Right cardiac atrium (tissue), 5 donors: ENCODE measurements around the gene TAS2R19. TPM values are rescaled to one million over a fixed set of nuclear protein-coding genes. Genes with fewer than 3 reads are reported as not detected.

Experiments
- ATAC-seq, 2 donors: fragments of 200-7000 bp; cut with Tn5 transposase; one replicate each; pipeline versions ENCODE4 v1.8.0 to v1.9.1; 2020; ENCODE audit warnings: moderate library complexity in 2 of 2, mild to moderate bottlenecking in 1 of 2
- DNase-seq, 3 donors: peaks; one replicate each; pipeline ENCODE4 v3.0.0-alpha.2; 2020
- H3K27ac ChIP-seq: one replicate; pipeline ENCODE4 v1.5.1; 2013; ENCODE audit warnings: mild to moderate bottlenecking, low read length, control low read depth, moderate library complexity
- H3K27me3 ChIP-seq: one replicate; pipeline ENCODE4 v1.6.1; 2013; ENCODE audit not compliant: control insufficient read depth, insufficient read depth
- H3K4me1 ChIP-seq: one replicate; pipeline ENCODE4 v1.6.1; 2013; ENCODE audit warnings: low read length; ENCODE audit not compliant: control insufficient read depth, insufficient read depth
- H3K4me3 ChIP-seq: one replicate; pipeline ENCODE4 v1.5.1; 2013; ENCODE audit warnings: low read length, control low read depth
- H3K9me3 ChIP-seq: one replicate; pipeline ENCODE4 v1.6.1; 2013; ENCODE audit warnings: low read length; ENCODE audit not compliant: control insufficient read depth
- WGBS: extraction: QIAGEN DNeasy Blood & Tissue Kit; methylation state at CpG from one replicate; pipeline ENCODE4 v1.1.7; 2013; 5-methylcytosine and 5-hydroxymethylcytosine counted together
- intact Hi-C, 4 donors: fragments of 100-400 bp; cut with DNase I; formaldehyde crosslinking; loops; one replicate each; pipeline versions ENCODE4 v1.11.0 to v1.14.0; 2022 to 2023
- polyA plus RNA-seq: library from polyadenylated mRNA; stranded (reverse); fragments of 200-250 nt; gene quantifications from one replicate; pipeline ENCODE4 v1.2.3, GENCODE V29; 2013
- total RNA-seq, 4 donors: library from RNA; stranded (reverse); fragmentation: NEBNext Ultra II Directional; extraction: Animal tissue kit (Norgen Biotek cat#: 25700); gene quantifications; one replicate each; pipeline ENCODE4 v1.2.1, GENCODE V29; 2021
- donor health status: healthy with polysubstance abuse.
- donor health status: DM: no; HTN: yes; CAD: no.
- donor health status: DM: no; HTN: no; CAD: no.
- donor health status: DM: no; HTN: yes; CAD: no; lungs with severe emphysema.
- donor health status: DM: yes; HTN: yes; CAD: no.

The TAS2R19 gene
- total and polyA plus RNA-seq, 5 donors = 0.57 to 2.9 (median 0.85) TPM

DNA sequence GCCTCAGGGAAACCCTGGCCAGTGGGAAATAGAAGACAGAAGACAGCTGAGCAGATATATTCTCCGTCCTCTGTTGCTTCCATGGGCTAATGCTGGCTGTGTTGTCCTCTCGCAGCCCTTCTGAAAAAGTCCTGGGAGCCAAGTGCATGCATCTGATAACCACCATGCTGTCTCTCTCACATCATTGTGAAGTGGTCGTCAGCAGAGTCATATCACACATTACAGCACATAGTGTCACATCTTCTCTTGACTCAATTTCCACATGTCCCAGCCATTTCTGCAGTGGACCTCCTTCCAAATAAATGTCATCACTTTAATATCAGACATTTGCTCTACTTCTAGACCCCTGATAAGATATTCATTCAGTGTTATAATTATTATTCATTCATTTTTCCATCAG is 28.1 kb downstream of the TAS2R19 start:
- Histone ChIP-seq H3K4me3 (no peak overlapping the region), H3K27ac (peak overlapping the region; percentile 28), H3K9me3 (no peaks in the 10 kb centered on the region), H3K4me1 (peaks cover 7% of the 10 kb centered on the region), H3K27me3 (no peaks in the 10 kb centered on the region)
- ATAC-seq = peak; percentile 41 to 61
- intact Hi-C loops = no loop called here
- no peak for DNase-seq
- 57% methylated on average over 3 of the region's 3 CpGs for WGBS

DNA sequence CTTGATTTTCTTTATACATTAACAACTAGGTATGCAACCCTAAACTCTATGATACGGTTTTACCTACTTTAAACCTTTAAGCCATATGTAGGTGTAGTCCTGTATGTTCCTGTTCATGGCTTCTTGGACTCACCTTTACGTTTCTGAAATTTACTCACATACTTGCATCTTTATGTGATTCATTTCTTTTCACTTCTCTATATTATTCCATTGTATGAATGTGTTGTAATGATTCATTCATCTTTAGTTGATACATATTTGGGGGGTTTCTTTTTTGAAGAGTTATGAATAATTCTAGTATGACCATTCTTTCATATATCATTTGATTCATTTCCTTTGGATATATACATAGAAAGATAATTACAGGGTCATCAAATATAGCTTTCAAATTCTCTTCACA is 33.3 kb downstream of the TAS2R19 start:
- ATAC-seq (no peak), DNase-seq (no peak)
- Histone ChIP-seq H3K9me3 (no peaks in the 10 kb centered on the region), H3K4me3 (no peak overlapping the region), H3K27ac (no peak overlapping the region), H3K4me1 (peaks cover 5% of the 10 kb centered on the region), H3K27me3 (no peaks in the 10 kb centered on the region)
- 98% methylated on average over 2 of the region's 2 CpGs for WGBS
- intact Hi-C loops = no loop called here

DNA sequence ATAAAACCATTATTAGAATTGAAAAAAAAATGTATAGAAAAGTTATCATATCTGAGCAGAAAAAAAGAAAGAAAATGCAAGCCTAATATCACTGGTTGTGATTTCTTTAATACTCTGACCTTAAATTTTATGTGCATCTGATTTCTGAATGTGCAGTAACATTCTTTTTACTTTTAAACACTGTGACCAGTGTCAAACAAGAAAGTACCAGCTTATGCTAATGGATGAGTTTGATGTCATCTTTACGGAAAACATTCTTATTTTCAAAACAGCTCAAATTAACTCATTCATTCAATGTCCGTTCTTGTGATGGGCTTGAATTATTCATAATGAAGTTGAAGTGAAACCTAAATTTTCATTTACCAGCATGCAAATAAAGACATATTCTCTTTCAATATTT is 35.6 kb downstream of the TAS2R19 start, which contains the start of gene TAS2R50:
Gene TAS2R50, minus strand, starts transcription at position 101 of the 400 bp plus-strand sequence. Its CDS starts 52 bp downstream, at position 49.
- Histone ChIP-seq H3K4me1 (peaks cover 2% of the 10 kb centered on the region), H3K27ac (no peak within 1 kb of the TSS), H3K4me3 (no peak within 1 kb of the TSS), H3K27me3 (no peaks in the 10 kb centered on the region), H3K9me3 (no peaks in the 10 kb centered on the region)
- intact Hi-C loops = no loop called here
- WGBS = 48% methylated on average over 2 of the region's 2 CpGs
- DNase-seq (no peak), ATAC-seq (no peak)

DNA sequence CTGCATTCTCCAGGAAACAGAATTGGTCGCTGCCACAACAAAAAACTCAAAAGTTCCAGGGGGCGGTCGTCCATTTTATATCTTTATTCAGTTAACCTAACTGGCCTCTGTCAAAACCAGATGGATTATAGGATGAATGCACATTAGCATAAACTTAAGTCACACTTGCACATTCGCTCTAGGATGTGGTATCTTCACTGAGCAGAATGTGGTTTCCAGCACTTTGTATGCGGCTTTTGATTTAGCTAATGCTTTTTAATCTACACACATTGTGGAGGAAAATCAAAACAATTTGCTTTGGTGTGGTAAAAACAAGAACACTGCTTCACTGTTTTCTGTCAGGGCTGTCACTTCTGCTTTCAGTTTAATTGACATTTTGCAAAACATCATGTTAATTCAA is 40.2 kb downstream of the TAS2R19 start:
- no peaks in the 10 kb centered on the region for H3K9me3 ChIP-seq
- intact Hi-C loops = no loop called here
- no peak overlapping the region for H3K4me3 ChIP-seq
- no peak overlapping the region for H3K27ac ChIP-seq
- ATAC-seq (no peak), DNase-seq (no peak)
- H3K27me3 ChIP-seq = no peaks in the 10 kb centered on the region
- no peaks in the 10 kb centered on the region for H3K4me1 ChIP-seq
- WGBS = 89% methylated on average over 5 of the region's 5 CpGs

DNA sequence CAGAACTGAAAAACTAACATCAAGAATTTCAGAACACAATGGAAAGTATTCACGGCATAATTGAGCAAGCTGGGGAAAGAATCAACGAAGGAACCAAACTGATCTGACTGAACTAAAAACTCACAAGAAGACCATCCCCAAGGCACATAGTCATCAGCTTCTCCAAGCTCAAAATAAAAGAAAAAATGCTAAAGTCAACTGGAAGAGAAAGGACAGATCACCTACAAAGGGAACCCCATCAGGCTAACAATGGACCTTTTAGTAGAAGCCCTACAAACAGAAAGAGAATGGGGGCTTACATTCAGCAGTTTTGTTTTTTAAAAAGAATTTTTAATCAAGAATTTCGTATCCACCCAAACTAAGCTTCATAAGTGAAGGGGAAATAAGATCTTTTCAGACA is 47.5 kb downstream of the TAS2R19 start:
- 90% methylated on average over 3 of the region's 3 CpGs for WGBS
- no peak overlapping the region for H3K27ac ChIP-seq
- no peaks in the 10 kb centered on the region for H3K9me3 ChIP-seq
- no peaks in the 10 kb centered on the region for H3K27me3 ChIP-seq
- intact Hi-C loops = no loop called here
- no peak for DNase-seq
- H3K4me3 ChIP-seq = no peak overlapping the region
- H3K4me1 ChIP-seq = no peaks in the 10 kb centered on the region
- ATAC-seq = no peak

Other genes starting within 250 kb of the TAS2R19 start
- gene TAS2R7, start 220.0 kb downstream of the TAS2R19 start, total RNA-seq = not detected
- gene TAS2R7, start 220.0 kb downstream of the TAS2R19 start, polyA plus RNA-seq = 0.07 TPM
- not detected for gene TAS2R8, start 215.3 kb downstream of the TAS2R19 start, total RNA-seq
- not detected for gene TAS2R8, start 215.3 kb downstream of the TAS2R19 start, polyA plus RNA-seq
- gene TAS2R9, start 212.5 kb downstream of the TAS2R19 start, total RNA-seq = not detected
- not detected for gene TAS2R9, start 212.5 kb downstream of the TAS2R19 start, polyA plus RNA-seq
- under 1 TPM in 3 of 4 donors, not detected in 1; 0.23 to 0.56 (median 0.31) TPM for gene TAS2R10, start 196.3 kb downstream of the TAS2R19 start, total RNA-seq
- gene TAS2R10, start 196.3 kb downstream of the TAS2R19 start, polyA plus RNA-seq = not detected
- 1 to 10 TPM in 2 of 4 donors, under 1 TPM in 2; 0.50 to 2.1 (median 1.0) TPM for gene PRR4, start 173.1 kb downstream of the TAS2R19 start, total RNA-seq
- gene PRR4, start 173.1 kb downstream of the TAS2R19 start, polyA plus RNA-seq = 2.4 TPM
- gene PRH1, start 138.4 kb downstream of the TAS2R19 start, total RNA-seq = 10 to 100 TPM in 2 of 4 donors, 1 to 10 TPM in 2; 4.6 to 14.5 (median 8.9) TPM
- gene PRH1, start 138.4 kb downstream of the TAS2R19 start, polyA plus RNA-seq = 1.8 TPM
- gene TAS2R13, start 113.1 kb downstream of the TAS2R19 start, total RNA-seq = 1 to 10 TPM in 1 of 4 donors, under 1 TPM in 3; 0.23 to 1.8 (median 0.42) TPM
- 0.25 TPM for gene TAS2R13, start 113.1 kb downstream of the TAS2R19 start, polyA plus RNA-seq
- gene PRH2, start 93.4 kb downstream of the TAS2R19 start, total RNA-seq = under 1 TPM in 1 of 4 donors, not detected in 3; 0.53 TPM
- gene PRH2, start 93.4 kb downstream of the TAS2R19 start, polyA plus RNA-seq = not detected
- gene TAS2R14, start 83.4 kb downstream of the TAS2R19 start, total RNA-seq = 1 to 10 TPM in 2 of 4 donors, under 1 TPM in 2; 0.60 to 1.5 (median 1.1) TPM
- 1.1 TPM for gene TAS2R14, start 83.4 kb downstream of the TAS2R19 start, polyA plus RNA-seq
- gene TAS2R50, start 35.7 kb downstream of the TAS2R19 start, total RNA-seq = 1 to 10 TPM in 1 of 4 donors, under 1 TPM in 3; 0.56 to 1.1 (median 0.74) TPM
- 0.09 TPM for gene TAS2R50, start 35.7 kb downstream of the TAS2R19 start, polyA plus RNA-seq
- gene TAS2R20, start 24.3 kb downstream of the TAS2R19 start, total RNA-seq = 1 to 10 TPM in 2 of 4 donors, under 1 TPM in 2; 0.54 to 1.4 (median 0.95) TPM
- 0.27 TPM for gene TAS2R20, start 24.3 kb downstream of the TAS2R19 start, polyA plus RNA-seq
- gene TAS2R31, start 8.8 kb upstream of the TAS2R19 start, total RNA-seq = 1 to 10 TPM; 1.0 to 2.0 (median 1.4) TPM
- gene TAS2R31, start 8.8 kb upstream of the TAS2R19 start, polyA plus RNA-seq = 0.54 TPM
- gene TAS2R46, start 39.7 kb upstream of the TAS2R19 start, total RNA-seq = under 1 TPM in 3 of 4 donors, not detected in 1; 0.26 to 0.71 (median 0.53) TPM
- gene TAS2R46, start 39.7 kb upstream of the TAS2R19 start, polyA plus RNA-seq = not detected
- not detected for gene TAS2R43, start 69.7 kb upstream of the TAS2R19 start, total RNA-seq
- gene TAS2R43, start 69.7 kb upstream of the TAS2R19 start, polyA plus RNA-seq = not detected
- gene TAS2R30, start 112.0 kb upstream of the TAS2R19 start, total RNA-seq = 1 to 10 TPM in 2 of 4 donors, under 1 TPM in 2; 0.80 to 1.6 (median 1.0) TPM
- gene TAS2R30, start 112.0 kb upstream of the TAS2R19 start, polyA plus RNA-seq = 0.25 TPM
- 10 to 100 TPM; 13.1 to 18.4 (median 16.3) TPM for gene SMIM10L1, start 148.6 kb upstream of the TAS2R19 start, total RNA-seq
- 16.2 TPM for gene SMIM10L1, start 148.6 kb upstream of the TAS2R19 start, polyA plus RNA-seq
- not detected for gene TAS2R42, start 164.3 kb upstream of the TAS2R19 start, total RNA-seq
- gene TAS2R42, start 164.3 kb upstream of the TAS2R19 start, polyA plus RNA-seq = not detected
- gene PRB3, start 247.1 kb upstream of the TAS2R19 start, total RNA-seq = not detected
- gene PRB3, start 247.1 kb upstream of the TAS2R19 start, polyA plus RNA-seq = not detected